Hematopoietic multipotent progenitor cell treated with erythropoietin and hydrocortisone succinate and interleukin-3 and kit ligand, for 15 days (in vitro differentiated cells): ENCODE results near the gene GLRA2.
"Not testable (repeated sequence)": the region's sequence is repeated elsewhere in the genome, so short reads cannot be mapped to it uniquely, and the experiment has no call there.

ENCODE experiments used
- DNase-seq: peaks from one replicate; pipeline ENCODE4 v3.0.0-alpha.2; 2015; ENCODE audit warnings: low spot score

Gene GLRA2

GRCh38 chrX:14591976-14592375, 62.6 kb downstream of the GLRA2 start:
- DNase-seq: no peak

- DNase-seq: no peak
Observed at GRCh38 chrX:14594521-14594920, 65.2 kb downstream of the GLRA2 start.

GRCh38 chrX:14598330-14598729, 69.0 kb downstream of the GLRA2 start:
- no peak for DNase-seq

GRCh38 chrX:14607446-14607985, 78.2 kb downstream of the GLRA2 start:
- no peak for DNase-seq

GRCh38 chrX:14612450-14612849, 83.1 kb downstream of the GLRA2 start:
- DNase-seq: not testable (repeated sequence)

GRCh38 chrX:14616301-14616700, 87.0 kb downstream of the GLRA2 start:
- no peak for DNase-seq

GRCh38 chrX:14616836-14617235, 87.5 kb downstream of the GLRA2 start:
- no peak for DNase-seq

- DNase-seq: no peak
Observed at GRCh38 chrX:14618177-14618965, 89.0 kb downstream of the GLRA2 start.

- no peak for DNase-seq
Observed at GRCh38 chrX:14630733-14631132, 101.4 kb downstream of the GLRA2 start.

- no peak for DNase-seq
Observed at GRCh38 chrX:14641681-14642655, 112.6 kb downstream of the GLRA2 start.

- DNase-seq: no peak
Observed at GRCh38 chrX:14660970-14661369, 131.6 kb downstream of the GLRA2 start.

- DNase-seq: no peak
Observed at GRCh38 chrX:14670819-14671218, 141.5 kb downstream of the GLRA2 start.

GRCh38 chrX:14672611-14673172, 143.4 kb downstream of the GLRA2 start:
- no peak for DNase-seq

- no peak for DNase-seq
Observed at GRCh38 chrX:14673236-14673635, 143.9 kb downstream of the GLRA2 start.

GRCh38 chrX:14673764-14674163, 144.4 kb downstream of the GLRA2 start:
- no peak for DNase-seq

GRCh38 chrX:14675500-14675899, 146.2 kb downstream of the GLRA2 start:
- no peak for DNase-seq

- DNase-seq: no peak
Observed at GRCh38 chrX:14676431-14676830, 147.1 kb downstream of the GLRA2 start.

- not testable (repeated sequence) for DNase-seq
Observed at GRCh38 chrX:14688331-14688730, 159.0 kb downstream of the GLRA2 start.

- no peak for DNase-seq
Observed at GRCh38 chrX:14690553-14690952, 161.2 kb downstream of the GLRA2 start.

GRCh38 chrX:14694611-14695010, 165.3 kb downstream of the GLRA2 start:
- DNase-seq: no peak

- DNase-seq: peak; percentile 2
Observed at GRCh38 chrX:14697451-14697850, 168.1 kb downstream of the GLRA2 start.

- no peak for DNase-seq
Observed at GRCh38 chrX:14698790-14699189, 169.5 kb downstream of the GLRA2 start.
